ENCODE measurements around the gene THSD7A.

Gene THSD7A

DNA sequence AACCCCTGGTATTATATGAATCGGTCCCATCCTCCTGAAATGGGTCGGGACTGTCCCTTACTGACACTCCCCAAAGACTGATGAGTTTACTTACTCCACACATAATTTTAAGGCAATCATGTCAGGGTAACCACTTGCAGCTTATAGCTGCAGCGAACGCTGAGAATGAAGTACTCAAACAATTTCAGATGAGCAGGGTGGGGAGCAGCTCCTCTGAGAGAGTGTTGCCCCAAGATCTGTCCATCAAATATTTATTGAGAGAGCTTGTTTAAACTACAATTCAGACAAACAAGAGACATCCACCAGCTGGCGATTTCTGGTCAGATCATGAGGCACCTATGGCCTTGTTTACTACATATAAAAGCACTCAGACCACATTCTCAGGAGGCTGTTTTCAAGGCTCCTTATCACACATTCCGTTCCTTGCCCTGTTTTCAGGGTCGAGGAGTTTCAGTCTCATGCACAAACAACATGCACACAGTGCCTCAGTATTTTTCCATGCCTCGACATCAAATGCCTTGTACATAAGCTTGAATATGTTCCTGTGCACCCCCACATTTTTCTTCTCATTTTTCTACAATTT, 80.1 kb downstream of the THSD7A start:
- H3K4me3 ChIP-seq (ENCODE audit: control insufficient read depth, low read depth, low read length): no peak overlapping the region
- TF ChIP-seq CTCF (conservative IDR thresholded peaks at IDR 0.05; ENCODE audit: control insufficient read depth, insufficient read depth, low read depth, low read length): no peak
- no peak for DNase-seq (ENCODE audit: low read depth)

GRCh38 chr7:11751315-11751714, 80.7 kb downstream of the THSD7A start:
- DNase-seq (ENCODE audit: low read depth): no peak
- TF ChIP-seq CTCF (conservative IDR thresholded peaks at IDR 0.05; ENCODE audit: control insufficient read depth, insufficient read depth, low read depth, low read length): no peak
- H3K4me3 ChIP-seq (ENCODE audit: control insufficient read depth, low read depth, low read length): no peak overlapping the region

DNA sequence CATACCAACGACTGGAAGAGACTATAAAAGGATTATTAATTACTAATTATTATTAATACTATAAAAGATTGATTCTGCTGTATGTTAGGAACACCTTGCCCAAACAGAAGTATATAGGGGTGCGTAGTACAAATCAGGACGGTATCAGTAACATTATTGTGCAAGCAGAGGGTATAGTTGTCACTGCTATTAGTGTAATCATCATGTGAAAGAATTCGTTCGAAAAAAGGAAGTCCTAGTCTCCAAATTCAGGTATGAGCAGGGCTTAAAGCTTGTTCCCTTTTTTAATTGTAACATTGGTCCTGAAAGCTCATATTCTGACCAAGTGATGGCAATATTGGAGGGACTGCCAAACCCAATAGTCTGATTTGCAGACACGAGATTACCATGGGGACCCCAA, 81.8 kb downstream of the THSD7A start:
- no peak overlapping the region for H3K4me3 ChIP-seq (ENCODE audit: control insufficient read depth, low read depth, low read length)
- TF ChIP-seq CTCF (conservative IDR thresholded peaks at IDR 0.05; ENCODE audit: control insufficient read depth, insufficient read depth, low read depth, low read length): no peak
- DNase-seq (ENCODE audit: low read depth): no peak

DNA sequence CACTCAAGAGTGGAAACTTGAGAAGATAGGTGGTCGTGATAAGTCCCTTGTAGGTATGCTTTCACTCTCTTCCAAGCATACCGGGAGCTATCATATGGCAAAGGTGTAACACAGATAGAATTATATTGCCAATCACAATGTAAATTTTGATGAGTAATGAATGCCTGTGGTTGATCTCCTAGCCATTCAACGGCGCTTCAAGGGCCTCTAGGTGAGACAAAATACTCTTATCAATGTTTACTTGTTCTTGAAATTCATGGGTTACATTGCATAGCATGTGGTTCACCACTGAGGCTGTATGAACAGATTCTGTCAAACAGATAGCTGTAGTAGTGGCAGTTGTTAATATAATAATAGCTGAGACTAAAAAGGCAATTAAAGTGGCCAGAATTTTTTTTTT, 82.4 kb downstream of the THSD7A start:
- no peak for DNase-seq (ENCODE audit: low read depth)
- TF ChIP-seq CTCF (conservative IDR thresholded peaks at IDR 0.05; ENCODE audit: control insufficient read depth, insufficient read depth, low read depth, low read length): no peak
- H3K4me3 ChIP-seq (ENCODE audit: control insufficient read depth, low read depth, low read length): no peak overlapping the region

GRCh38 chr7:11748884-11749283, 83.1 kb downstream of the THSD7A start:
- no peak overlapping the region for H3K4me3 ChIP-seq (ENCODE audit: control insufficient read depth, low read depth, low read length)
- DNase-seq (ENCODE audit: low read depth): no peak
- TF ChIP-seq CTCF (conservative IDR thresholded peaks at IDR 0.05; ENCODE audit: control insufficient read depth, insufficient read depth, low read depth, low read length): no peak

DNA sequence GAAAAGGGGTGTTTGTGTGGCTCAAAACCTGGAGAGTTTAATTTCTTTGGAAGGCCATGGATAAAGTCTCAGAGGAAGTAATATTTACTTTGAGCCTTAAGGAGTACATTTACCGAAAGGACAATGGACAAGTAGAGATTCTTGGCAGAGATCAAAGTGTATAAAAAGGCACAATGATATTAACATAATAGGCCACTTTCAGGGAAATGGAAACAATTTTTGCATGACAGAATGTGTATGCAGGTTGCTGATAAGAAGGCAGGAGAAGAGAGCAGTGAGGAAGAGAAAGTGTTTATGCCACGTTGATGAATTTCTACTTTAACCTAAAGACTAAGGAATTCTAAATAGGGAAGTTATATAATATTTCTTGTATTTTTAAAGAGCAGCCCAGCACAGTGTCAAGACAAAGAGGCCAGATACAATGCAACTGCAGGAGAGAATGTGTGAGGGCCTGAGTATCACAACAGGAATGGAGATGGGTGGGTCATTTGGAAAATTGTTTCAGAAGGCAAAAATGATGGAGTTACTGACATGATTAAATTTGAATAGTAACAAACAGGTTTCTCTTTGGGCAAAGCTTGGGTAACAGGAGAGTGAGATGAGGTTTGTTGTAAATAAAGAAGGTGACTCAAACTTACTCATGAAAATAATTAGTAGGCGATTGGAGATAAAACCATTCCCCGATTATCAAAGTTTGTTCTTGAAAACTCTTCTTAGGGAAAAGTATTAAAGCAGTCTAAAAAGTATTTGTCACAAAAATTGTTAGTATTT, 84.1 kb downstream of the THSD7A start:
- no peak overlapping the region for H3K4me3 ChIP-seq (ENCODE audit: control insufficient read depth, low read depth, low read length)
- TF ChIP-seq CTCF (conservative IDR thresholded peaks at IDR 0.05; ENCODE audit: control insufficient read depth, insufficient read depth, low read depth, low read length): no peak
- DNase-seq (ENCODE audit: low read depth): no peak

Measured in fibroblast of mammary gland (primary cell).